NB4 (cell line): ENCODE results near the gene ITGB3BP.

Experiments used
- DNase-seq: peaks from one replicate; pipeline ENCODE4 v3.0.0; 2010; ENCODE audit warnings: low read depth
- H3K4me3 ChIP-seq: one replicate; pipeline ENCODE4 v1.5.1; 2011; ENCODE audit warnings: mild to moderate bottlenecking, low read depth, low read length, moderate library complexity
- MAX ChIP-seq: IDR thresholded peaks from 2 replicates; pipeline ENCODE4 v1.6.1; 2011; ENCODE audit warnings: low read depth, low read length
- MYC ChIP-seq: IDR thresholded peaks from 2 replicates; pipeline ENCODE4 v1.6.1; 2011; ENCODE audit warnings: low read depth, low read length
- POLR2A ChIP-seq: IDR thresholded peaks from 2 replicates; pipeline ENCODE4 v1.6.1; 2011; ENCODE audit warnings: mild to moderate bottlenecking; ENCODE audit not compliant: insufficient read length; ENCODE audit errors: extremely low read depth
- TF ChIP-seq, protein P1 (sequence below): IDR thresholded peaks from one replicate; pipeline ENCODE4 v1.5.1; 2012; ENCODE audit warnings: low read depth, low read length

Gene ITGB3BP

GRCh38 chr1:63408331-63408730 is 114.7 kb downstream of the ITGB3BP start:
- no peak for TF ChIP-seq MYC
- no peak for TF ChIP-seq MAX
- no peak for TF ChIP-seq POLR2A
- TF ChIP-seq, protein P1, sequence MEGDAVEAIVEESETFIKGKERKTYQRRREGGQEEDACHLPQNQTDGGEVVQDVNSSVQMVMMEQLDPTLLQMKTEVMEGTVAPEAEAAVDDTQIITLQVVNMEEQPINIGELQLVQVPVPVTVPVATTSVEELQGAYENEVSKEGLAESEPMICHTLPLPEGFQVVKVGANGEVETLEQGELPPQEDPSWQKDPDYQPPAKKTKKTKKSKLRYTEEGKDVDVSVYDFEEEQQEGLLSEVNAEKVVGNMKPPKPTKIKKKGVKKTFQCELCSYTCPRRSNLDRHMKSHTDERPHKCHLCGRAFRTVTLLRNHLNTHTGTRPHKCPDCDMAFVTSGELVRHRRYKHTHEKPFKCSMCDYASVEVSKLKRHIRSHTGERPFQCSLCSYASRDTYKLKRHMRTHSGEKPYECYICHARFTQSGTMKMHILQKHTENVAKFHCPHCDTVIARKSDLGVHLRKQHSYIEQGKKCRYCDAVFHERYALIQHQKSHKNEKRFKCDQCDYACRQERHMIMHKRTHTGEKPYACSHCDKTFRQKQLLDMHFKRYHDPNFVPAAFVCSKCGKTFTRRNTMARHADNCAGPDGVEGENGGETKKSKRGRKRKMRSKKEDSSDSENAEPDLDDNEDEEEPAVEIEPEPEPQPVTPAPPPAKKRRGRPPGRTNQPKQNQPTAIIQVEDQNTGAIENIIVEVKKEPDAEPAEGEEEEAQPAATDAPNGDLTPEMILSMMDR = no peak
- H3K4me3 ChIP-seq = no peak overlapping the region
- DNase-seq = no peak

- DNase-seq = no peak
- TF ChIP-seq MYC (no peak), POLR2A (no peak), MAX (no peak)
- TF ChIP-seq, protein P1 = no peak
- no peak overlapping the region for H3K4me3 ChIP-seq
Observed at GRCh38 chr1:63407002-63407401, 116.0 kb downstream of the ITGB3BP start.

DNA sequence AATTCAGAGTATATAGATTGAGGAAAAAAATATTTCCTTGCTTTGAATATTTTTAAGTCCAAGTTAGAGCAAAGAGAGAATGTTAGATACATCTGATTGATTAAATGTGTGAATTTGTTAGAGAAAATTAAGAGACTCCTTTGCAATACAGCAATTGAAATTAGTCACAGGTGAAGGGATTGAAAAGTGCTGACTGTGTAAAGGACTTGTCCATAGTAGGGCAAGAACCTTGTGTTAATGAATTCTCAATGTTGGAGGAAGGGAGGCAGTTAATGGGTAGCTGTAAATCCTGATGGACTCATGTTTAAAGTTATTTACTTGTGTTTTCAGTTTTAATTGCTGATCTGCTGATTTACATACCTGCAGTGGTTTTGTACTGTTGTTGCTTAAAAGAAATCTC is 117.0 kb downstream of the ITGB3BP start:
- no peak overlapping the region for H3K4me3 ChIP-seq
- DNase-seq = no peak
- TF ChIP-seq MAX (no peak), MYC (no peak), POLR2A (no peak)
- TF ChIP-seq, protein P1 = no peak

GRCh38 chr1:63405021-63405420 is 118.0 kb downstream of the ITGB3BP start:
- TF ChIP-seq MYC (no peak), MAX (no peak), POLR2A (no peak)
- TF ChIP-seq, protein P1 = no peak
- no peak for DNase-seq

GRCh38 chr1:63403386-63403785 is 119.6 kb downstream of the ITGB3BP start:
- DNase-seq = peak; percentile 48
- TF ChIP-seq POLR2A (no peak), MAX (no peak), MYC (no peak)
- TF ChIP-seq, protein P1 = no peak
- no peak overlapping the region for H3K4me3 ChIP-seq

More at GRCh38 chr1:63405021-63405420, 118.0 kb downstream of the ITGB3BP start:
- H3K4me3 ChIP-seq = no peak overlapping the region
